Measurements from ENCODE around the gene ZNF839.

The ZNF839 gene

GRCh38 chr14:102370305-102370809, 50.8 kb downstream of the ZNF839 start:
- H3K27ac ChIP-seq = no peak overlapping the region
- TF ChIP-seq CTCF (IDR thresholded peaks at IDR 0.05) (no peak), ZFX (IDR thresholded peaks at IDR 0.05; ENCODE audit: borderline replicate concordance) (no peak)

GRCh38 chr14:102371361-102371760, 51.8 kb downstream of the ZNF839 start:
- H3K27ac ChIP-seq = no peak overlapping the region

DNA sequence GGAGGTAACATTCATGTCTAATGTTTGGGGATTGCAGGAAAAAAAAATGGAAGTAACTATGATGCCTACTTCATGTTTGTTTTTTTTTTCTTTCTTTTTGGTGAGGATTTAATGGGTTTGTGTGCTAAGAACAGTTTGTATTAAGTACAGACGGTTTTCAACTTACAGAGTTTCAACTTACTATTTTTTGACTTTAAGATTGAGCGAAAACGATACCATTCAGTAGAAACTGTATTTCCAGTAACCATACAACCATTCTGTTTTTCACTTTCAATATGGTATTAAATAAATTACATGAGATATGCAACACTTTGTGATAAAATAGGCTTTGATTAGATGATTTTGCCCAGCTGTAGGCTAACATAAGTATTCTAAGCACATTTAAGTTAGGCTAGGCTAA, 53.6 kb downstream of the ZNF839 start:
- TF ChIP-seq ZFX (IDR thresholded peaks at IDR 0.05; ENCODE audit: borderline replicate concordance) (no peak), CTCF (IDR thresholded peaks at IDR 0.05) (no peak)
- no peak overlapping the region for H3K27ac ChIP-seq

More at GRCh38 chr14:102371361-102371760, 51.8 kb downstream of the ZNF839 start:
- TF ChIP-seq ZFX (IDR thresholded peaks at IDR 0.05; ENCODE audit: borderline replicate concordance) (no peak), CTCF (IDR thresholded peaks at IDR 0.05) (no peak)

DNA sequence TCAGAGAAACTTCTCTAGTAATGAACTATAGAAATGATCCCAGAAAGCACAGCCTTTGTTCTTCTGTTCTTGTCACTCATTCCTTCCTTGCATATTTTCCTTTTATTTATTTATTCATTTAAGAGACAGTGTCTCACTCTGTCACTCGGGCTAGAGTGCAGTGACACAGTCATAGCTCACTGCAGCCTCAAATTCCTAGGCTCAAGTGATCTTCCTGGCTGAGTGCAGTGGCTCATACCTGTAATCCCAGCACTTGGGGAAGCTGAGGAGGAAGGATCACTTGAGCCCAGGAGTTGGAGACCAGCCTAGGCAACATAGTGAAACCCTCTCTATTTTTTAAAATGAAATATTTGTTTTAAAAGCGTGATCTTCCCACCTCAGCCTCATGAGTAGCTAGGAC, 54.7 kb downstream of the ZNF839 start:
- no peak overlapping the region for H3K27ac ChIP-seq
- TF ChIP-seq CTCF (IDR thresholded peaks at IDR 0.05) (no peak), ZFX (IDR thresholded peaks at IDR 0.05; ENCODE audit: borderline replicate concordance) (no peak)

DNA sequence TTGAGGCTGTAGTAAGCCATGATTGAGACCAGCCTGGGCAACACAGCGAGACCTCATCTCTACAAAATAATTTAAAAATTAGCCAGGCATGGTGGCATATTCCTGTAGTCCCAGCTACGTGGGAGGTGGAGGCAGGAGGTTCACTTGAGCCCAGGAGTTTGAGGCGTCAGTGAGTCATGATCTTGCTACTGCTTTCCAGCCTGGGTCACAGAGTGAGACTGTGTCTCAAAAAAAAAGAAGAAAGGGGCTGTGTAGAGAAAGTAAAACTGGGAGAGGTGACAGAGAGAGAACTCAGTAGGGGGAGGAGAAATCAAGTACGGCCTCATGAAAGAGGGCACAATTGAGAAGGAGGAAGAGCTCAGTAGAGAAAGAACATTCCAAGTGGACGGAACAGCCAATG, 55.6 kb downstream of the ZNF839 start:
- TF ChIP-seq ZFX (IDR thresholded peaks at IDR 0.05; ENCODE audit: borderline replicate concordance) = no peak
- TF ChIP-seq CTCF (IDR thresholded peaks at IDR 0.05) = no peak

DNA sequence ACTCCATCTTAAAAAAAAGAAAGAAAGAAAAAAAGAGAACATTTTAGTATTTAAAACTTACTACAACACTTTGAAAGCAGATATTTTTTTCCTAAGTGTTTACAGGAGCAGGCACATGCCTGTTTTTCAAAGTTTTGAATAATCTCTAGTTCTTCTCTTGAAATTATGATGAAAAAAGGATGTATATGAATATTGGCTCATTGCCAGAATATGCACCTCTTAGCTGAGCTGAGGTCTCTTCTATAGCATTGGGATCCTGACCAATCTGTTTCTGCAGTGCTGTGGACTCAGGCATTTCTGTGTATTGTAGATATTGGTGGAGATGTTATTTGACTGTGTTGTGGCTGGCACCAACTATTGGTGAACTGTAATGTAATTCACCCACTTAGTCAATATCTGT, 58.1 kb downstream of the ZNF839 start:
- TF ChIP-seq CTCF (IDR thresholded peaks at IDR 0.05) (no peak), ZFX (IDR thresholded peaks at IDR 0.05; ENCODE audit: borderline replicate concordance) (no peak)
- H3K27ac ChIP-seq = no peak overlapping the region

More for the DNA sequence above, 55.6 kb downstream of the ZNF839 start:
- no peak overlapping the region for H3K27ac ChIP-seq

GRCh38 chr14:102378830-102379229, 59.3 kb downstream of the ZNF839 start:
- H3K27ac ChIP-seq = no peak overlapping the region
- TF ChIP-seq CTCF (IDR thresholded peaks at IDR 0.05) = no peak
- no peak for TF ChIP-seq ZFX (IDR thresholded peaks at IDR 0.05; ENCODE audit: borderline replicate concordance)
